GM10847 (cell line): Measurements from ENCODE around the gene ZDHHC16.

Experiments used
- POLR2A ChIP-seq: IDR thresholded peaks from 2 replicates; pipeline ENCODE4 v1.6.1; 2011; ENCODE audit not compliant: insufficient read length; ENCODE audit errors: extremely low read depth

Gene ZDHHC16

GRCh38 chr10:97497572-97498075 lies 51.6 kb downstream of the ZDHHC16 start:
- TF ChIP-seq POLR2A: peak; percentile 45

GRCh38 chr10:97498076-97498840 lies 52.3 kb downstream of the ZDHHC16 start, which contains the start of gene MMS19:
Gene MMS19, minus strand, starts transcription at chr10:97498422. Its CDS starts 38 bp downstream, at chr10:97498384.
- TF ChIP-seq POLR2A: peak; percentile 81

GRCh38 chr10:97498841-97499560 lies 53.0 kb downstream of the ZDHHC16 start, which contains the start of gene UBTD1:
Gene UBTD1, plus strand, starts transcription at chr10:97498924. Its CDS starts 280 bp downstream, at chr10:97499204.
- TF ChIP-seq POLR2A: no peak

- TF ChIP-seq POLR2A: no peak
Measured at GRCh38 chr10:97499561-97500296, 53.8 kb downstream of the ZDHHC16 start.

GRCh38 chr10:97500297-97500575 lies 54.3 kb downstream of the ZDHHC16 start:
- TF ChIP-seq POLR2A: no peak

GRCh38 chr10:97502916-97503315 lies 56.9 kb downstream of the ZDHHC16 start:
- TF ChIP-seq POLR2A: no peak

GRCh38 chr10:97503406-97503805 lies 57.4 kb downstream of the ZDHHC16 start:
- TF ChIP-seq POLR2A: no peak

GRCh38 chr10:97505152-97505551 lies 59.2 kb downstream of the ZDHHC16 start:
- TF ChIP-seq POLR2A: no peak

GRCh38 chr10:97506199-97506991 lies 60.4 kb downstream of the ZDHHC16 start:
- no peak for TF ChIP-seq POLR2A
